Retinal pigment epithelial cell (primary cell): Measurements from ENCODE around the gene ELOA.

Source experiments
- DNase-seq: peaks from one replicate; pipeline ENCODE4 v3.0.0-alpha.2; 2010; ENCODE audit warnings: low read depth
- H3K4me3 ChIP-seq: 2 replicates; pipeline ENCODE4 v1.5.1; 2011; ENCODE audit warnings: mild to moderate bottlenecking, low read length, control low read depth, moderate library complexity
- TF ChIP-seq, protein P1 (sequence below): conservative IDR thresholded peaks from 2 replicates; pipeline ENCODE4 v1.5.1; 2011; ENCODE audit warnings: low read depth, low read length, control low read depth, inconsistent platforms

ELOA gene

DNA sequence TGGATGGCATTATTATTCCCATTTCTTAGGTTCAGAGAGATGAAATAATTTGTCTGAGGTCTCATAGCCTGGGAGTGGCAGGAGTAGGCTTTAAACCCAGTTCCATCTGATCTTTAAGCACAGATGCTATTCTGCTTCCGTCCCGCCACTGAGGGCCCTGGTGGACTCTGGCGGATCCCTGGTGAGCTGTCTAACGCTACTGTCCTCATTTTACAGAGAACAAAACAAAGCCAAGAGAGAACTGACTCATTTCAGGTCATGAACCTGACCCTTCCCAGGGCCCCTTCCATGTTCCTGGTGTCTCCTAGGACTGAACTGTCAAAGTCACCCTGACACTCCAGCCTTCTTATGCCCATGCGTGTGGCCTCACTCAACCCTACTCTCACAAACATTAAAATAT is 60.4 kb downstream of the ELOA start:
- TF ChIP-seq, protein P1, sequence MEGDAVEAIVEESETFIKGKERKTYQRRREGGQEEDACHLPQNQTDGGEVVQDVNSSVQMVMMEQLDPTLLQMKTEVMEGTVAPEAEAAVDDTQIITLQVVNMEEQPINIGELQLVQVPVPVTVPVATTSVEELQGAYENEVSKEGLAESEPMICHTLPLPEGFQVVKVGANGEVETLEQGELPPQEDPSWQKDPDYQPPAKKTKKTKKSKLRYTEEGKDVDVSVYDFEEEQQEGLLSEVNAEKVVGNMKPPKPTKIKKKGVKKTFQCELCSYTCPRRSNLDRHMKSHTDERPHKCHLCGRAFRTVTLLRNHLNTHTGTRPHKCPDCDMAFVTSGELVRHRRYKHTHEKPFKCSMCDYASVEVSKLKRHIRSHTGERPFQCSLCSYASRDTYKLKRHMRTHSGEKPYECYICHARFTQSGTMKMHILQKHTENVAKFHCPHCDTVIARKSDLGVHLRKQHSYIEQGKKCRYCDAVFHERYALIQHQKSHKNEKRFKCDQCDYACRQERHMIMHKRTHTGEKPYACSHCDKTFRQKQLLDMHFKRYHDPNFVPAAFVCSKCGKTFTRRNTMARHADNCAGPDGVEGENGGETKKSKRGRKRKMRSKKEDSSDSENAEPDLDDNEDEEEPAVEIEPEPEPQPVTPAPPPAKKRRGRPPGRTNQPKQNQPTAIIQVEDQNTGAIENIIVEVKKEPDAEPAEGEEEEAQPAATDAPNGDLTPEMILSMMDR = no peak

DNA sequence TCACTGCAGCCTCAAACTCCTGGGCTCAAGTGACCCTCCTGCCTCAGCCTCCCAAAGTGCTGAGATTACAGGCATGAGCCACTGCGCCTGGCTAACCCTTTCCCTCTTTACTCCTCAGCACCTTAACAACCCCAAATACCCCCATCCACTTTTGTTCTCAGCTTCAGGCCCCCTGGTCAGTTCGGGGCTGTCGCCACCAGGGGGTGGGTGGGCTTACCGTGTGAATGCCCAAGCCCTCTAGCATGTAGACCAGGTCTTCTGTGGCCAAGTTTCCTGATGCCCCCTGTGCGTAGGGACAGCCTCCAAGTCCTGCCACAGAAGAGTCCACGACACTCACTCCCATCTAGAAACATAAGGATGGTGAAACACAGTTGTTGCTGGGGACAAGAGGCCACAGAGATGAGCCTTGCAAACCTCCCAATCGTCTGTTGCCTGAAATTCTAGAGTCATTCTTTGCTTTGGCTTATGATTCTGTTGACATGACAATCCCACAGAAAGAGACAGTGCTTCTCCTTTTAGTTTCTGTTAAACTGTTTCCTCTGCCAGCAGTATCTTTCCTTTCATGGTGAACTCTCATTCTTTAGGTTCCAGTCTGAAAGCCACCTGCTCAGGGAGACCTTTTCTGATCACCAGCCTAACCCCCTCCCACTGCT is 61.0 kb downstream of the ELOA start:
- no peak overlapping the region for H3K4me3 ChIP-seq
- no peak for DNase-seq
- TF ChIP-seq, protein P1 = peak; percentile 42

More for the DNA sequence above, 60.4 kb downstream of the ELOA start:
- H3K4me3 ChIP-seq = no peak overlapping the region
- no peak for DNase-seq

DNA sequence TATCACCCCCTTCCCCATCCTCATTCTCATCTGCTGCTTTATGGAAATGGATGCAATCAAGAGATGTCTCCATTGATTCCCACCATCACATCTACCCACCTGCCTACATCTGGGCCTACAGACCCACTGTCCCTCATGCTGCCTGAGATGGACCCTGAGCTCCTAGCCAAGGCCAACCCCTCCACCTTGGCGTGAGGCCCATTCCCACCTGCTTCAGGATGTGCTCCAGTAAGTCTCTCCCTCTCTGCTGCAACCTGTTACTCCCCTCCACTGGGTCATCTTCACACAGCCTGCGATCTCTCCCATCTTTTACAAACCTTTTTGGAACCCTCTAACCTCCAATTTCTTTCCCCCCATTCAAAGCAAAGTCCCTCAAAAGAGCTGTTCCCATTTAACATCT is 61.8 kb downstream of the ELOA start:
- TF ChIP-seq, protein P1 = no peak
- no peak overlapping the region for H3K4me3 ChIP-seq
- DNase-seq = no peak

DNA sequence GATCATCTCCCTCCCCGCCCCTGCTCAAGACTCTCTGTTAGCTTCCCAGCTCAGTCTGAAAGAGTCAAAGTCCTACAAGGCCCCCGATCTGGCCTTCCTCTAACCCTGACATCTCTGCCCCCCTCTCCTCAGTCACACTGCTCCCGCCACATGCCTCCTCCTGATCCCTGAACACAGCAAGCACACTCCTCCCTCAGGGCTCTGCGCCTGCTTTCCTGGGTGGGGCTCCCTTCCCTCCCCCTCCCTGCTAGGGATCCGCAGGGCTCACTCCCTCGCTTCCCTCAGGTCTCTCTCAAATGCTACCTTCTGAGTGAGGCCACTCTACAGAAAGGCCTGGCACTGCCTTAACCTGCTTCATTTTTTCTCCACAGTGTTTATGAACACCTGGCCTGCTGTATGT is 63.0 kb downstream of the ELOA start:
- TF ChIP-seq, protein P1 = no peak

DNA sequence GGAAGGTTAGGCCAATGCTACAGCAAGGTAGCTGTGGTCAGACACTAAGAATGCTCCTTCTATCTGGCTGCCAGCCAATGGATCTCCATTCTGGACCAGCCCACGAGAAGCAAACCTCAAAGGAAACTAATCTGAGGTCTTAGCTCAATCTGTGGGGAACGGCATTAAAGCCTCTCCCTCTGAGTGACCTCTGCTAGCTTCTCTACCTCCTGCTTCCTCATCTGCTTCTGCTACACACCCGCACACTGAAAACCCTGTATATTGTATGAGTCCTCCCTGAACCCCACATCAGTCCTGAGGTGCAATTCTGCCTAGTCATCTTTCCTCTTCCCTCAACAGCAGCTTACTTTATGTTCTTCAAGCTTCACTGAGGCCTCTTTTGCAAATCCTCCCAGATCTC is 64.2 kb downstream of the ELOA start:
- H3K4me3 ChIP-seq = no peak overlapping the region
- TF ChIP-seq, protein P1 = no peak
- no peak for DNase-seq

More for the DNA sequence above, 63.0 kb downstream of the ELOA start:
- H3K4me3 ChIP-seq = no peak overlapping the region
- no peak for DNase-seq

DNA sequence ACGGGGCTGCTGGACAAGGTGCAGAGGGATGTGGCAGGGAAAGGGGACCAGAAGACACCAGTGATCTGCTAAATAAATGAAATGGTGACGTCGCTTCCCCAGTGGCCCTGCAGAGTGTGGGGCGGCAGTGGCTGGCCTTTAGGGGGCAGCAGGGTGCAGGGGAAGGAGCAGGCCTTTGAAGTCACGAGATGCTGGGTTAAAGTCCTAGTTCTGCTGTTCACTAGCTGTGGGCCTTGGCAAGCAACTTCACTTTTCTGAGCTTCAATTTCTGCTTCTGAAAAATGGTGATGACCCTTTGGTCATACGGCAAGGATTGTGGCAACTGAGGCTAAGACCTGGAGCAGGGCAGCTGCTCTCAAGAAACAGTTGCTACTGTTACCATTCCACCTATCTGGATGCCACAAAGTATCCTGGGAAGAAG is 66.5 kb downstream of the ELOA start:
- TF ChIP-seq, protein P1 = peak; percentile 92
- DNase-seq = no peak
- H3K4me3 ChIP-seq = no peak overlapping the region

DNA sequence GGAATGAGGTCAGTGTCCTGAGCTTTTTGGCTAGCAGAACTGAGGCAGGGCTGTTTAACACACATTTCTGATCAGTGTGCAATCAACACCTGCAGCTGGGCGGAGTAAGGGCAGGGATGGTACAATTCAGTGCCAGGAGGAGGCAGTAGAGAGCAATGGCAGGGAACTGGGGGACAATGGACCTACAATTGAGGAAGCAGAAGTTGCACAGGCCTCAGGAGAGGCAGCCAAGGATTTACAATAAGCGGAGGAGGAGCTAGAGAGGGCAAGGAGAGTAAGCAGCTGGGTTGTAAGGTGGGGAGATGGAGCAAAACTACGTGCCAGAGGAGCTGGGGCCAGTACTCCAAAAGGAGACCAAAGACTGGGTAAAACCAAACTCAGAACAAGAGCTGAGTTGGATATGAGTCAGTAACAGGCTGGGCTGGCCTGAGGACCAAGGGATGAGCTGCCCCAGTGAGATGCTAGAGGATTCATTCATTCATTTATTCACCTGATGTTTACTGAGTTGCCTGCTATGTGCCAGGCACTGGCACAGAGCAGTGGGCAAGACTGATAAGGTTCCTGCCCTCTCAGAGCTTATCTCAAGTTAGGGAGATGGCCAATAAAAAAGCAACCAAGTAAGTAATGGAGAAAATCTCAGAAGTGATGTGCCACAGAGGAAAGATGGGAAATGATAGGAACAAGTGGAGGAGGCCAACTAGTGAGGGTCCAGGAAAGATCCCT is 67.7 kb downstream of the ELOA start:
- H3K4me3 ChIP-seq = no peak overlapping the region
- no peak for DNase-seq
- TF ChIP-seq, protein P1 = peak; percentile 83
